ENCODE data around the gene SCGN. TPM values are rescaled to one million over a fixed set of nuclear protein-coding genes. Genes with fewer than 3 reads are reported as not detected.

SCGN gene
- total and polyA plus RNA-seq, 2 of the 4 experiments (the other 2 are of a cell fraction), result not detected

DNA sequence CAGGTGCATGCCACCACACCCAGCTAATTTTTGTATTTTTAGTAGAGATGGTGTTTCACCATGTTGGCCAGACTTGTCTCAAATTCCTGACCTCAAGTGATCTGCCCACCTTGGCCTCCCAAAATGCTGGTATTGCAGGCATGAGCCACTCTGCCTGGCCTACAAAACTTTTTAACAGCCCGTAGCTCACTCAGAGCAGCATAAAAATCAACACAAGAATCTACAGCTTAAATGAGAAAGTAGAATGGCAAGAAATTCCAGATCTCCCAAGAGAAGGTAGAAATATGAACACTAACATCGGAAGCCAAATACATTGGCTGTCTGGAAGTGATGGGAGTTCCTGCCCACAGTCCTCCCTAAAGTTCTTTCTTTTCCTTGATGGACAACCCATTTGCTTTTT, 43.7 kb downstream of the SCGN start:
- ChIA-PET POLR2A (ENCODE audit: unreplicated experiment) (no interaction called here), CTCF (no interaction called here)
- Histone ChIP-seq H3K9me3 (ENCODE audit: control insufficient read depth, insufficient read depth, low read length) (no peaks in the 10 kb centered on the region), H4K8ac (ENCODE audit: low read depth in 2 of 2, low read length in 2 of 2) (no peak overlapping the region), H3K27ac (ENCODE audit: insufficient read depth, low read length) (no peak overlapping the region), H2BK20ac (ENCODE audit: low read depth, low read length) (no peak overlapping the region), H3K23ac (ENCODE audit: low read depth, low read length) (no peak overlapping the region), H3K79me1 (ENCODE audit: low read depth in 1 of 2, low read length in 2 of 2) (no peaks in the 10 kb centered on the region), H2AFZ (replicated peaks; ENCODE audit: low read length, poor library complexity) (no peak overlapping the region), H3K4me3 (ENCODE audit: insufficient read depth, low read depth, low read length) (no peak overlapping the region), H3K4me1 (ENCODE audit: control insufficient read depth, insufficient read depth, low read length) (no peaks in the 10 kb centered on the region), H3K36me3 (ENCODE audit: control insufficient read depth, insufficient read depth, low read length) (no peaks in the 10 kb centered on the region), H3K18ac (ENCODE audit: low read depth, low read length) (no peak overlapping the region), H2BK120ac (ENCODE audit: low read depth, low read length) (no peak overlapping the region), H3K14ac (replicated peaks; ENCODE audit: low read depth, low read length) (no peak overlapping the region), H2AK5ac (ENCODE audit: low read depth, low read length) (no peak overlapping the region), H3K56ac (ENCODE audit: extremely low read depth, insufficient read depth, low read length) (no peak overlapping the region), H4K20me1 (ENCODE audit: insufficient read depth, low read length) (no peaks in the 10 kb centered on the region), H4K5ac (ENCODE audit: low read depth, low read length) (no peak overlapping the region), H2BK15ac (ENCODE audit: low read depth, low read length) (no peak overlapping the region), H3K9me1 (ENCODE audit: insufficient read depth, low read length) (no peaks in the 10 kb centered on the region), H2BK5ac (ENCODE audit: low read depth, low read length, poor library complexity, severe bottlenecking) (no peak overlapping the region), H3K9ac (ENCODE audit: low read depth, low read length) (no peak overlapping the region), H3K4me2 (ENCODE audit: low read depth, low read length) (no peak overlapping the region), H2AK9ac (replicated peaks; ENCODE audit: low read depth, low read length, poor library complexity) (no peak overlapping the region), H3K27me3 (ENCODE audit: control insufficient read depth, insufficient read depth, low read length) (no peaks in the 10 kb centered on the region), H3K4ac (ENCODE audit: low read depth, low read length) (no peak overlapping the region), H4K91ac (ENCODE audit: insufficient read depth, low read depth, low read length) (no peak overlapping the region)
- ATAC-seq (ENCODE audit: low read depth), result no peak
- no CpG with 5 or more reads among the region's 2 CpGs for WGBS, 2 experiments (ENCODE audit: extremely low coverage in 2 of 2, insufficient read length in 1 of 2)
- intact Hi-C loops (cut with micrococcal nuclease) (no loop called here), in situ Hi-C loops (cut with MboI; ENCODE audit: low sequenced_read_pairs) (no loop called here), dilution Hi-C loops (cut with HindIII; ENCODE audit: low sequenced_read_pairs, unreplicated experiment) (no loop called here)
- TF ChIP-seq POLR2A (IDR thresholded peaks at IDR 0.05; ENCODE audit: low read depth, low read length) (no peak), SMC3 (IDR thresholded peaks at IDR 0.05; ENCODE audit: low read depth, low read length) (no peak), MXI1 (IDR thresholded peaks at IDR 0.05; ENCODE audit: borderline replicate concordance, low read depth, low read length) (no peak), RCOR1 (IDR thresholded peaks at IDR 0.05; ENCODE audit: insufficient replicate concordance, low read length) (no peak), MAFK (IDR thresholded peaks at IDR 0.05; ENCODE audit: low read depth, low read length) (no peak), CHD1 (IDR thresholded peaks at IDR 0.05; ENCODE audit: low read depth, low read length) (no peak), RAD21 (IDR thresholded peaks at IDR 0.05; ENCODE audit: low read length) (no peak)
- TF ChIP-seq, protein P1, sequence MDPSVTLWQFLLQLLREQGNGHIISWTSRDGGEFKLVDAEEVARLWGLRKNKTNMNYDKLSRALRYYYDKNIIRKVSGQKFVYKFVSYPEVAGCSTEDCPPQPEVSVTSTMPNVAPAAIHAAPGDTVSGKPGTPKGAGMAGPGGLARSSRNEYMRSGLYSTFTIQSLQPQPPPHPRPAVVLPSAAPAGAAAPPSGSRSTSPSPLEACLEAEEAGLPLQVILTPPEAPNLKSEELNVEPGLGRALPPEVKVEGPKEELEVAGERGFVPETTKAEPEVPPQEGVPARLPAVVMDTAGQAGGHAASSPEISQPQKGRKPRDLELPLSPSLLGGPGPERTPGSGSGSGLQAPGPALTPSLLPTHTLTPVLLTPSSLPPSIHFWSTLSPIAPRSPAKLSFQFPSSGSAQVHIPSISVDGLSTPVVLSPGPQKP (IDR thresholded peaks at IDR 0.05; ENCODE audit: borderline replicate concordance, low read depth, low read length), result no peak
- DNase-seq, result no peak
- BruUV-seq (replicated peaks), result no TSS peak
